CD4-positive, alpha-beta T cell treated with Interleukin-1 beta for 1 hour (primary cell): ENCODE measurements around the gene P2RX1.

Source experiments
- DNase-seq, 2 donors: peaks; one replicate each; pipeline ENCODE4 v3.0.0-alpha.2; 2020 to 2022

P2RX1 gene

DNA sequence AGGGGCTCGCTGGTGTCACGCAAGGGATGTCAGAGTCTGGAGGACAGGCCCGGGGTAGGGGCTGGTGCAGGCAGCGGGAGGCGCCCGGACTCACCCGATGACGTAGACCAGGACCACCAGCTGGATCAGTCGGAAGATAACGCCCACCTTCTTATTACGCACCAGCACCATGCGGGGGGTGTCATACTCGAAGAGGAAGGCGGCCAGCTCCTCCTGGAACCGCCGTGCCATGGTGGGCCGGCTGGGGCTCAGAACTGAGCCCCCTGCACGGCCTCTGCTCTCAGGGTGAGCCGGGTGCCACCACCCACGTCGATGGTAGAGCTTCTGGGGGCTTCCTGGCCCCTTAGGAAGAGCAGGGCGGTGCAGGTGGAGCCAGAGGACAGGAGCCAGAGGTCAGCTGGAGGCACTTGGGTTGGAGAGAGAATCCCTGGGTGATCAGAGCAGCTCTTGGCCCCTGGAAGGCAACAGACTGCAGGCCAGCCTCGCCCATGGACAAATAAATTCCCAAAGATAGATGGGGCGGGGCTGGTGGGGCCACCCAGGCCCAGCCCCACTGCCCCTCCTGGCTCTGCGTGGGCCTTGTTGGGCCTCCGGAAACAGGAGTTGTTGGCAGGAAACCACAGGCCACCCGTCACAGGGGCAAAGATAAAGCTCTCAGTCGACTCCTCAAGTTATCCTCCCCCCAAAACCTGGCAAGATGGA is at the start of gene P2RX1:
P2RX1 (minus strand) TSS at position 471 of the 702 bp plus-strand sequence; CDS start at position 231, 240 bp downstream.
- DNase-seq, result peak; percentile 46 to 78

DNA sequence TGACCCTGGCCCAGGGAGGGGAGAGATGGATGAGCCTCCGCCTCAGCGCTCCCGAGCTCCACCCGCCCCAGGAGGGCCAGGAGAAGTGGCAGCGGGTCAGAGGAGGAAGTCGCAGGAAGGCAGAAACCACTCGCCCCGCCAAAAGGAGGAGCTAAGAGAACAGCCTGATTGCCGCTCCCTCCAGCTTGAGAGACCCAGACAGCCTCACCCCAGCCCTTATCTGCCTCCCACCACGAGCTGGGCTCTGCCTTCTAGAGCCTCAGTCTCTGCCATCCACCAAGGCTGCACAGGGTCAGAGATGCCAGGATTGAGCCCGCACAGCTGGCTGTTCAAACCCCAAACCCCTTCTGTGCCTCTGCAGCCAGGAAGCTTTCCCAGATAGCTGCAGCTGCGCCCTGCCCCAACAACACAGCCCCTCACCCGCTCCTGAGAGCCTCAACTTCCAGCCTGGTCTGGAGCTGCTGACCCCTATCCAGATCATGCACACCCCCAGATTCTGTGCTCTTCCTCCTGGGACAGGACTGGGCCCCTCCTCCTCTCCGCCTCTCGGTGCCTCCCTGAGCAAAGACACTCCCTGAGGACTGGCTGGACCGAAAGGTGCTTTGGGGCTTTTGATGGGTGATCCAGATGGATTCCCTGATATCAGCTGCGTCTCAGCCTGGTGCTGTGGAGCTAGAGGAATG is 49.0 kb upstream of the P2RX1 start:
- DNase-seq, result peak; percentile 69 to 73

DNA sequence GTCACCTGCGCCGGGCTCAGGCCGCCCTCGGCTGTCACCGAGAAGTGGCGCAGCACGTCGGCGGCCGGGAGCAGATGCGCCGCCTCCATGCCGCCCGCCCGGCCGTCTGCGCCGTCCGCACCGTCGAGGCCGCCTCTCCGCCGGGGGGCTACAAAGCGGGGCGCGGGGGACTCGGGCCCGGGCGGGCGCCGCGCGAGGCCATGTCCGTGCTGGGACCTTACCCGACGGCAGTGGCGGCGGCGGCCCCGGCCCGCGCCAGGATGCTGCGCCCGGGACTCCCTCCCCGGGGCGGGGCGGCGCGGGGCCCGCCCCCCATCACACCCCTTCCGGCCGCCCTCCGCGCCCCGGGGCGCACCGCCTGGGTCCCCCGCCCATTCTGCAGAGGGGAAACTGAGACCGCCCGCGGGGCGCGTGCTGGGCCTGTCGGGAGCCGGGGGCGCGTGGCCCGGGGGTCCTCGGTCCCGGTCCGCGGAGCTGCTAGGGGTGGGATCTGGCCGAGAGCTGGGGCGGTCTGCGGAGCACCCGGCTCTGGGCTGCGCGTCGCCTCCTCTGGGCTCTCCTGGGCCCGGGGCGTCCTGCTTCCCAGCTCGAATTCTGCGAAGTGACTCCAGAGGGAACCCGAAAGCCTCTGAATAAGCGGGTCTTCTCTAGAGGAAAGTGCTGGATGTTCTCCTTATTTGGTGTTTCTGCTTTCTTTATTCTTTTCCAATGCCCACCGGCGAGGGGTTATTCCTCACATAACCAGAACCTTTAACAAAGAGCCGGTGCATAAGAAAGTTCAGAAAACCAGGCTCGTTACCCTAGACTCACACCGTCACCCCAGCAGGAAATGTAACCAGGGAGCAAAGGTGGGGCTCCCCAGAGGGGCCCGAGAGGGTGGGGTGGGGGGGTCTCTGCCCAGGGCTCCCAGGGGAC is 48.2 kb upstream of the P2RX1 start, which contains the start of gene ATP2A3:
ATP2A3 (minus strand) TSS at position 235 of the 915 bp plus-strand sequence; CDS start at position 89, 146 bp downstream.
- peak; percentile 69 to 72 for DNase-seq

DNA sequence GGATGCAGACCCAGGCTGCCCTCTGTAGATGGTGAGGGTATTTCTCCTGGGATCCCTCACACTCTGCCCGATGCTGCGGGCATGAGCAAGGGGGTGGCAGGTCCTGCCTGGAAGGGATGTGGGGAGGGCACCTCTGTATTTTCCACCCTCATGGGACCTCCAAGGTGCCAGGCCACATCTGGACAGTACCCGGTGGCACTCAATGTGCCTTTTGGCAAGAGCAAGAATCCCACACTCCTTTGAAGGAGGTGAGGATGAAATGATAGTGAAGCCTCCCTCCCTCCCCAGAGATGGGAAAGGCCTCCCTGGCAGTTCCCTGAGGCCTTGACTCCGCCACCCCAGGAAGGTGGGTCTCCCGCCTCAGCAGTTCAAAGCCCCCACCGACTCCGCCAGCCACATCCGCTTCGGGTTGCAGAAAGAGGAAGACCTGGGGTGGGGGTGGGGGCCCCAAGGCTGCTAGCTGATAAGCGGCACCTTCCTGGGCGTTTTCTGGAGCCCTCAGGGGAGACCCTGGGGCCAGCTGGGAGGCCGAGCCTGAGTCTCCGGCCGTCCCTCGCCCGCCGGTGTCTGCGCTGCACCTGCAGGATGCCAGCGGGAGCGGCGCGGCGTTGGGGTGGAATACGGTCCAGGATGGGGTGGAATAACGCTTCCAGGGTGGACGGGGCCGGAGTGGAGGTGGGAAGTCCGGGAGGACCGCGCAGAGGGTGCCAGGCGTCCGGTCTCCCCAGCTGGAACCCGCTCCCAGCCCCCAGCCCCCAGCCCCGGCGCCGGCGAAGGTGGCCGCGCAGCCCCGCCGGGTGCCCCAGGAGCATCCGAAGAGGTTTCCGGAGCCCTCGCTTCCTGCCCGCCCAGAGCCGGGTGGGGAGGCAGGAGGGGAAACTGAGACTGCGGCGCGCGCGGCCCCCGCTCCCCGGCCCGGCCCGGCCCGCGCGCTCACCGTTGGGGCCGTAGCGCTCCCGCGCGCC is 47.3 kb upstream of the P2RX1 start:
- peak; percentile 73 to 79 for DNase-seq

DNA sequence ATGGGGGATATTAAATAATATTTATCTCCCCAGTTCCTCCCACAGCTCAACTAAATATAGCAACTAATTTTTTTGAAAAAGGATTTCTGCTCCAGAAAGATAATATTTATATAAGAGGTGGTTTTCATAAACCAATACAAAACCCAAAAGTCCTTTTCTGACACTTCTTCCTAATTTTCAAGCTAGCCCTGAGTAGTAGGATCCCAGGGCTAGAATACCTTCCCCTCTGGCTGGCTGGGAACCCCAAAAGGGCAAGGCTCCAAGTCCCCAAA is 46.6 kb upstream of the P2RX1 start:
- DNase-seq, result no peak

DNA sequence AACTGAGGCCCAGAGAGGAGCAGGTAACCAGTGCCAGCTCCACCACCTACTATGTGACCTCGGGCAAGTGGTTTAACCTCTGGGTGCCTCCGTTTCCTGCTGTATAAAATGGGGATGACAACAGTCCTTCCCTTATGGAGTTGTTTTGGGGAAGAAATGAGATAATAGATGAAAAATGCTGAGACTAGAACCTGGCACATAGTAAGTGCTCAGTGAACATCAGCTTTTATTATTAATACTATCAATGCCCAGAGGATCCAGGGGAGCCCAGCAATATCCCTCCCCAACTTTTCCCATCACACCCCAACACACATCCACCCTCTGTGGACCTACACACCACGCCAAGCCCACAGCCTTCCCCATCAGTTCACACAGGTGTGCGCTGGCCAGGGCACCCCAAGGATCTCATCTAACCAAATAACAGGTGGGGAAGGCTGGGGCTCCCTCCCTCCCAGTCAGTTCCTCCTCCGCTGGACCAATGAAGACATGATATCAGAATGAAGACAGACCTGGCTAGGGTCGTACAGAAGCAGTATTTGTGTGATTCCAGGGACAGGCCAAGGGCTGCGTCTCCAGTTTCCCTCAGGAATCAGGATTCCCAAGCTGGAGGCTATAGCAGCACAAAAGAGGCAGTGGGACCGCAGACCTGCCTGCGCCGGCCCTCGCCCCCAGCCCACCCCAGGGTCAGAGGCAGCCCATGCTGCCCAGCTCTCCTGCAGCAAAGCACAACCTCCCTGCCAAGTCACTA is 46.1 kb upstream of the P2RX1 start:
- no peak for DNase-seq

DNA sequence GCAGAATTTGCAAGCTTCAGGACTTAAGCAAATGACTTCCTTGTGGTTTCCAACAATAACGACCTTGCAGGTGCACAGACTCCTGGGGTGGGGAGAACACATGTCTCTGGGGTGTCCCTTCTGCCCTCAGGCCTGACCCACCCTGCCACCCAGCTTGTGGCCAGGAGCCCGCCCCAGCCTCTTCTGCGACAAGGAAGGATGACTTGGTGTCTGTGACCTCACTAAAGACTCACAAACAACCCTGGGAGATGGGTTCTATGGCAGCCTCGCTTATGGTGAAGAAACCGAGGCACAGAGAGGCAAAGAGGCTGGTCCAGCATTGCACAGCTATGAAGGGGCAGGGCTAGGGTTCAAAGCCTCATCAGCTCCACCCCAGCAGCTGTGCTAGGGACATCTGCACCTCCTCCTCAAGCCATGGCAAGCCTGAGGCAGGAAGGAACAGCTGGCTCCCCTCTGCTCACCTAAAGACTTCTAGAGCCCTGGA is 45.3 kb upstream of the P2RX1 start:
- DNase-seq, result peak; percentile 22 to 77

DNA sequence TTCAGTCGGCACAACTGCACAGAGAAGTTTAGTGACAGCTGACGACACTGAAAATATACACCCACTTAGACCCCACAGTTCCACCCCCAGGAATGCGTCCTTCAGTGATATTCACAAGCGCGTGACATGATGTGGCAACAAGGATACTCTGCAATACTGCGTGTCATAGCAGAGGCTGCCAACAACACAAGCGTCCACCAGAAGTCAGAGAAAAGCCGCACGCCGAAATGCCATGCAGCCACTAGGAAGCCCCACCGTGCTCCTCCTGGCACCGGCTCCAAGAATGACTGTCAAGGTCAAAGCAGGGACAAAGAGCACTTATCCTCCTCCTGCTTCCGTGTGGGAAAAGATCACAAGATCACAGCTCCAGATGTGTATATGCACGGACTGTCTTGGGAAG is 44.5 kb upstream of the P2RX1 start:
- peak in 1 of 2 donors; percentile 63 for DNase-seq

DNA sequence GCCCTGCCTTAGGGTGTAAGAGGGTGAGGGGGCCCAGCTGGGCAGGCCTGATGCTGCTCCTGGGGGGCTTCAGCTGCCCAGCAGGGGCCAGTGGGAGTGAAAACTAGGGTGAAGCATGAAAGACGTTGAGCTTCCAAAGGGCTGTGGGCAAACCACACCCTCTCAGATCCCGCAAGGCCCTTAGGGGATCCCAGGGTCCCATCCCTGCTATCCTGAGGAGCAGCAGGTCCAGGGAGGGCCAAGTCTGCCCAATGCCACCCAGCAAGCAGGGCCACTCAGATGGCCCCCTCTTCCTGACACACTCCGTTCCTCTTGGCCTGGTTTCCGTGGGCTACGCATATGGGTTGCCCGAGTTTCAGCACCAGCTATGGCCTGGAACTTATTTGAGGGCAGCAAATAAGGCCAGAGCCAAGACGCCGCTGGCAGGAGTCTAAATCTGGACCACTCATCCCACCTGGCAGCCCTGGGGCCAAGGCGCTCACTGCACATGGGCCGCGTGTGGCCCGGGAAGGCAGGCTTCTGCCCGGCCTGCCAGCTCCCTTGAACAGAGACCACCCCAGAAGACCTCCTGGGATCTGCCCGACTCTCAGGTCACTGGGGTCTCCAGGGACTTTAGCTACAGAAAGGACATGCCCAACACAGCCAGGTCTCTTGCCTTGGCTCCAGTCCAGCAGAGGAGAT is 43.8 kb upstream of the P2RX1 start:
- DNase-seq, result no peak

DNA sequence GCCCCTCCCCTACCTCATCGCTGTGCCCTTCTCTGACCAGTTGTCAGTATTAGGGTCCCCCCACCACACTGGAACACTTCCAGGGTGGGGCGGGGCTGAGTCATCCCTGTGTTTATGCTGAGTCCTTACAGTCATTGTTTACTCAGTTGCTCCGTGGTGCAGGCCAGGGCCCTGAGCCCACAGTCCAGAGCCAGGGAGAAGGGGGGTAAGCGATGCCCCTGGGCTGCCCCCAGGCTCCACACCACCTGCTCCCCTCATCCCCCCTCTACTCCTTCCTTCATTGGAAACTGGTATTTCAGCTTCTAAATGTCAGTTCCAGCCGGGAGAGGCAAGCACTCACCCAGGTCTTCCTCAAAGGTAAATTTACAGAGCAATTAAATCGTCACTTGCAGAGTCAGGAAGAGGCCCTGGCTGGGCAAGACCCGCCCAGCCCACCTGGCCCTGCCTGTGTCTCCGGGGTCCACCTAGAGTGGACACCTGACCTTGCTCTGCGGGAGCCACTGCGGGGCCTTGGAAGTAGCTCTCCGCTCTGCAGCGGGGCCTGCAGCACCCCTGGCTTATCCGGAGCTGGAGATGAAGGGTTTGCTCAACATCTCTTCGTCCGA is 43.1 kb upstream of the P2RX1 start:
- no peak for DNase-seq

DNA sequence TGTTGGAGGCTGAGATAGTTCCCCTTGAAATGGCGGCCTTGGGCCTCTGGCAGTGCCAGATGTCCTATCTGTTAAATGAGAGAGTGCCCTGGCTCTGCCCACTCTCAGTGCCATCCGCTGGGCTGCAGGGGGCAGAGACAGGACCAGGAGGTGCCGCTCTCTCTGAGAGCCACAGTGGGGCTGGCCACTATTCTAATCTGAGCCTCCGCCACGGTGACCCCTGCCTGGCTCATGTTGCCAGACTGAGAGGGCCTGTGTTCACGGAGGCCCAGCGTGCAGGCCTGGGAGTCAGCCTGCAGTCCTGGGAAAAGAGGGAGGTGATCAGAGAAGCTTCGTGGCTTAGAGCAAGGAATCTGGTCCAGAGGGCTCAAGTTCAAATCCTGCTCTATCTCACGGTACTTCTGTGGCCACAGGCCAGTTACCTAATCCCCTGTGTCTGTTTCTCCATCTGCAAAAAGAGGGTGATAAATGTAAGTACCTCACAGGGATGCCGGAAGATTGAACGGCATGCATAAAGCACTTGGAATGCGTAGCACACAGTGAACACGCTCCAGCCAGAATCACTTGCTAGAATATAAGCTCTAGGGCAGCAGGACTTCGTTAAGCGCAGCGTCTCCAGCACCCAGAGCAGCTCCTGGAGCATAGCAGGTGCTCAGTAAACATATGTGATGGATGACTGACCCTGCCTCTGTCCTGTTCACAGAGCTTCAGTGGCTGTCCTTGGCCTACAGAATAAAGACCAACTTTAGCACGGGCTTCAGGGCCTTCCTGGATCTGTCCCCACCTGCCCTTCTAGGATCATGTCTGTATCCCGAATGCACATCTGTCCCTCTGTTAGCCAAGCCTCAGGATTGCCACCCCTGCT is 41.7 kb upstream of the P2RX1 start:
- no peak for DNase-seq

DNA sequence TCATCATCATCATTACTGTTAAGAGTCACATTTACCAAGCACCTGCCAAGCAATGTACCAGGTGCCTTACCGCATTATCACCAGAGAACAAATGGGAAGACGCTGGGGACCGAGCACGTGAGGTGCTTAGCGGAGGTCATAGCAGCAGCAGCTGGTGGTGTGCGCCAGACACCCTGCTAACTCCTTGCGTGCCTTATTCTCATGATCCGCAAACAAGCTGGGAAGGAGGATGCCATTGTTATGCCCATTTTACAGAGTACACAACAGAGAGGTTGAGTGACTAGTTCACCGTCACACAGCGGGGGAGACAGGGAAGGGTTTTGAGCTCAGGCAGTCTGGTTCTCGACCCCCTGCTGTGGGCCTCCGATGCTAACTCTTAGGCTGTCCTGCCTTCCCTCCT is 40.7 kb upstream of the P2RX1 start:
- DNase-seq, result no peak

DNA sequence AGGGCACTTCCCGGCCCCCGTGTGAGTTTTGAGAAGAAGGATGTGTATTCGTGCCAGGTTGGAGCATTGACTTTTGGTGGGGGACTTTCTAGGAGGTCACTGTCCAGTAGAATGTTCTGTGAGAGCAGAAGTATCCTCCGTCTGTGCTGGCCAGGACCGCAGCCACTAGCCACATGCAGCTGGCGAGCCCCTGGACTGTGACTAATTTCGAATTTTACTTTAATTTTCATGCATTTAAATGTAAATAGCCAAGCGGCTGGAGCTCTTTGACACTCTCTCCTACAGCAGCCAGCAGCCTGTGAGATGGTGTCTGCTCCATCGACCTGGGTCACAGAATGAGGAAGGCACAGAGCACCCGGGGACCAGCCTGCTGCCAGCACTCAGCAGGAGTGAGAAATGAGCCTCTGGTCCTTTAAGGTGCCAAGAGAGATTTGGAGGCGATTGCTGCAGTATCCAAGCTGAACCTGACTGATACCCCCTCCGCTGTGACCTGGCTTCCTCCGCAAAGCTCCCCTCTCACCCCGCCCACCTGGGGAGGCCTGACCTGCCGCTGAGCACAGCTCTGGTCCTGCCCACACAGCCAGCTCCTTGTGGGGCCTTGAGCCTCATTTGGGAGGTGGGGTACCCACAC is 40.2 kb upstream of the P2RX1 start:
- no peak for DNase-seq

DNA sequence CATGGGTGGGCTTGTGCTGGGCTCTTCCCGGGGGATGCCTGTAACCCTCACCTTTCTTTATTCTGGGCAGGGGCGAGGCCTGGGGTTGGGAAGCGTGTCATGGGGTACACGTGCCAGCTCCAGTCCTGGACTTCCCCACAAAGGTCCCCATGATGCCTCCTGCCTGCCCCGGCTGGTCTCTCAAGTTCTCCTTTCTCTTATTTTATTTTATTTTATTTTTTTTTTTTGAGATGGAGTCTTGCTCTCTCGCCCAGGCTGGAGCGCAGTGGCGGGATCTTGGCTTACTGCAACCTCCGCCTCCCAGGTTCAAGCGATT is 39.4 kb upstream of the P2RX1 start:
- DNase-seq, result no peak

DNA sequence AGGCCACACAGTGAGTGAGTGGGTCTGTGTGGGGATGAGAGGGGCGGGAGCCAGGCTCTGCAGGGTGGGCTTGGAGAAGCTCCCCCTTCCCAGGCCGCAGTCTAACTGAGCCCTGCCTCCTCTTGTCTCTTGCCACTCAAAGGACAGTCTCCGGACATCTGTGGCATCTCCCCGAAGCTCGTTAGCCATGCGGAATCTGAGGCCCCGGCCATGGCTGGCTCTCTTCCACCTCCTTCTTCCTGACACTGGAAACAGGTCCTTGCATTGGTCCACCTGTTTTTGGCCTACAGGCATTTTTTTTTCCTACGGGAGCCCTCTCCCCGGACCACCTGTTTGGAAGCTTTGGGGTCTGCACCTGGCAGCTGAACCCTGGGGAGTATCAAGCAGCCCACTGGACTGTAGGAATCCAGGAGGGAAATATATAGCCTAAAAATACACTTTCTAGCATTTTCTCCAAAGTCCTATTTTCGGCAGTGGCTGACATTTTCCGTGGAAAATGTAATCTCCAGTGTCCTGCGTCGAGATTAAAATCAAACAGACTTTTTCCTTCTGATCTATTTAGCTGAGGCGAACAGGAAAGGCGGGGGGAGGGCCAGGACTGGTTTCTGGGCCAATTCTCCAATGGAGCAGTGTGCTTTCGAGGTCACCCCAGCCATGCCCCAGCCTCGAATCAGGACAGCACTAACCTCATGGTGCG is 38.9 kb upstream of the P2RX1 start:
- no peak for DNase-seq

DNA sequence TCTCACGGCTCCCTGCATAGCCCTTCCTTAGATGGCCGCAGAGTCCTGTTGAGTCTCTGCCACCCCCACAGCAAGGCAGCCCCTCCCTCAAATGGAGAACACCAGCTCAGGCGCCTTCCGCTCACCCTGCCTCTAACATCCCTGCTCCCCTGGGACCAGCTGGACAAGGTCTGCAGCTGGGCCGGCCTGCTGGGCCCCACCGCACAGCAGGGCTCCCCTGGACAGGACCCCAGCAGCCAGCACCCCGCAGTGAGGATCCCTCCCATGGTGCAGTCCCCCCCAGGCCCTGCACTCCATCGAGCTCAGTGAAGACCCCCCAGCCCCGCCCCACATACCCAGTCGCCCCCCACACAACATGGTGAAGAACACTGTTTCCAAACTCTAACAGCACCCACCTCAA is 37.8 kb upstream of the P2RX1 start:
- DNase-seq, result no peak

DNA sequence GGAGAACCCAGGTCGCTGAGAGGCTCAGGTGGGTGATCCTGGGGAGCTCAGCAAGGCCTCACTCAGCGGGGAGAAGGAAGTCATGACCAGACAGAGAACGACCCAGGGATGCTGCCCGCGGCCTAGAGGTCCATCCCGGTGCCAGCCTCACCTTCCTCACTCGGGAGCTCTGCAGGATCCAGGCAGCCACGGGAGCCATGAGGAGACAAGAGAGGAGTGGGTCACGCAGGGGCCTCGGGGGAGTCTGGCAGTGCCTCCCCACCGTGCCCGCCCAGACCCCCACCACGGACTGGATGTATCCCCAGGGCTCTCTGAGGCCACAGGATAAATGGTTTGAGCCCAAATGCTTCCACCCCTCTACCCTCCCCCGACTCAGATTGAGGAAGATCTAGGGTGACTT is 37.3 kb upstream of the P2RX1 start:
- no peak for DNase-seq

DNA sequence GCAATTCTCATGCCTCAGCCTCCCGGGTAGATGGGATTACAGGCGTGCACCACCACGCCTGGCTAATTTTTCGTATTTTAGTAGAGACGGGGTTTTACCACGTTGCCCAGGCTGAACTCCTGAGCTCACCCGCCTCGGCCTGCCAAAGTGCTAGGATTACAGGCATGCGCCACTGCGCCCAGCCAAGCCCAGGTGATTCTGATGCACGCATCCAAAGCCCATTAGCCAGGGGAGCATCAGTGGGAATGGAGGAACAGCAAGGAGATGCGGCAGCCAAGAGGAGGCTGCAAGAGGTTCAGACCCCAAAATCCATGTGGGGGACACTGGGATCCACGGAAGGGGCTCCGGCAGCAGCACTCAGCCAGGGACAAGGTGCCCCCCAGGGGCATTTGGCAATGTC is 35.9 kb upstream of the P2RX1 start:
- no peak for DNase-seq

DNA sequence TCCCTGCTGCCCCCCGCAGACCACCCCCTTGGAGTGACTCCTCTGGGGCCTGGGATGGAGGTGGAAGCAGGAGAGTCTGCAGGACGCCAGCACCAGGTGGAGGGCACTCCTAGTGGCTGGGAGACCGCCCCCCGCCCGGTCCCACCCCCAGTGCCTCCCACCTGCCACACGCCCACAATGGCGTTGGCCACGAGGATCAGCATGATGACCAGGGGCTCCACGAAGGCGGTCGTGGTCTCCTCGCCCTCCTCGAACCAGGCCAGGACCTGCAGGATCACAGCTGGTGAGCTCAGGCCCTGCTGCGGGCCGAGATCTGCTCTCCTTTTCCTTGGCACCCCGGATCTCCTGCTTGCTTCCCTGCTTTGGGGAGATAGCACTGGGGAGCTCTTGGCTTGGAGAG is 35.2 kb upstream of the P2RX1 start:
- no peak for DNase-seq
